Osteocyte (in vitro differentiated cells): ENCODE measurements around the gene OSGIN1. TPM values are rescaled to one million over a fixed set of nuclear protein-coding genes. Genes with fewer than 3 reads are reported as not detected.

Experiments
- DNase-seq: peaks from one replicate; pipeline ENCODE4 v3.0.0; 2021; ENCODE audit warnings: mixed read lengths; ENCODE audit not compliant: unreplicated experiment; ENCODE audit errors: extremely low spot score
- H3K27ac Mint-ChIP-seq: one replicate; pipeline ENCODE4 v1.8.0; 2021; ENCODE audit warnings: mild to moderate bottlenecking, mixed read lengths; ENCODE audit not compliant: unreplicated experiment
- H3K27me3 Mint-ChIP-seq: one replicate; pipeline ENCODE4 v1.8.0; 2021; ENCODE audit warnings: mixed read lengths; ENCODE audit not compliant: unreplicated experiment
- H3K36me3 Mint-ChIP-seq: one replicate; pipeline ENCODE4 v1.8.0; 2021; ENCODE audit warnings: mixed read lengths; ENCODE audit not compliant: unreplicated experiment
- H3K4me1 Mint-ChIP-seq: one replicate; pipeline ENCODE4 v1.8.0; 2021; ENCODE audit warnings: mixed read lengths; ENCODE audit not compliant: unreplicated experiment
- H3K4me3 Mint-ChIP-seq: one replicate; pipeline ENCODE4 v1.8.0; 2021; ENCODE audit warnings: mild to moderate bottlenecking, moderate library complexity, mixed read lengths; ENCODE audit not compliant: unreplicated experiment
- H3K9me3 Mint-ChIP-seq: one replicate; pipeline ENCODE4 v1.8.0; 2021; ENCODE audit warnings: mixed read lengths; ENCODE audit not compliant: unreplicated experiment
- CTCF ChIP-seq: fragments of 200-600 bp; sonication (generic); IDR thresholded peaks from 2 replicates; pipeline ENCODE4 v1.5.0; 2021; ENCODE audit warnings: antibody characterized with exemption, mild to moderate bottlenecking, moderate library complexity
- total RNA-seq: library from RNA; stranded (reverse); gene quantifications from 2 replicates; pipeline ENCODE4 v1.2.1, GENCODE V29; 2021

The OSGIN1 gene
- total RNA-seq, 1 donor from 2014 or later: 1.3 TPM

- no peak overlapping the region for H3K4me3 Mint-ChIP-seq
- no peaks in the 10 kb centered on the region for H3K4me1 Mint-ChIP-seq
- no peaks in the 10 kb centered on the region for H3K9me3 Mint-ChIP-seq
Measured at GRCh38 chr16:84009282-84009681, 56.2 kb downstream of the OSGIN1 start.

GRCh38 chr16:84013787-84014569 is 60.9 kb downstream of the OSGIN1 start:
- no peak overlapping the region for H3K27ac Mint-ChIP-seq
- H3K36me3 Mint-ChIP-seq: no peaks in the 10 kb centered on the region
- no peaks in the 10 kb centered on the region for H3K4me1 Mint-ChIP-seq
- no peak for TF ChIP-seq CTCF
- no peak overlapping the region for H3K4me3 Mint-ChIP-seq
- no peaks in the 10 kb centered on the region for H3K9me3 Mint-ChIP-seq
- peaks cover 2% of the 10 kb centered on the region for H3K27me3 Mint-ChIP-seq
- DNase-seq: no peak

More at GRCh38 chr16:84009282-84009681, 56.2 kb downstream of the OSGIN1 start:
- H3K36me3 Mint-ChIP-seq: no peaks in the 10 kb centered on the region
- TF ChIP-seq CTCF: no peak
- H3K27me3 Mint-ChIP-seq: peaks cover 8% of the 10 kb centered on the region
- H3K27ac Mint-ChIP-seq: no peak overlapping the region
- DNase-seq: no peak

DNA sequence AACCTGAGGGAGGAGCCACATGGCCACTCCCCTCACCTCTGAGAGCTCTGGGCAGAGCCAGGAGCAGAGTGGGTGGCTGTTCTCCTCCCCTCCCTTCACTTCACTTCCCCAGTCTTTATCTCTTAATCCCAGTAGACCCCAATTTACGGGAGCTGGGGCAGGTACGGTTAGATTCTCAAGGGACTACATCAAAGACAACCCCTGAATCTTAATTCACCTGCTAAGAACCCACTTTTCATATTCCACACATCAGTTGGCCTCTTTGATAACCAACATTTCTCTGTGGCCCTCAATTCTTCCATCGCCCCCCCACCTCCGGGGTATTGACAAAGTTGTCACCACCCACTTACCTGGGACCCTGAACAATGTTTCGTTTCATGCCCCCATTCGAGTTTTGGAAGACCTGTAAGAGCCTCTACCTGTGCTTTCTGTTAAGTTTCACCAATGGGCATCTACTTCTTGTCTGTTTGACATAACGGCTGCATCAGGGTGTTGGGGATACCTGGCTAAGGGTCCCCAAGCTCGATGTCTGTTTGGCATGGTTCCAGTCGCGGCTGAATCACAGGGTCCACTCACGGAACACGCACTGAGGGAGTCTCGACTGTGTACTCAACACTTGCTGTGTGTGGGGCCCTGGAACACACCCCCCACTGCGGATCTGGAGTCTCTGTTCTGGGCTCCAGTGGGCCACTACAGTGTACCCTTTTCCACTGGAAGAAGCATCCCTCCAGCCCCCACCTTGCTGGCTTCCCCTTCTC is 61.7 kb downstream of the OSGIN1 start:
- Mint-ChIP-seq H3K4me1 (no peaks in the 10 kb centered on the region), H3K27me3 (peaks cover 2% of the 10 kb centered on the region), H3K9me3 (peaks cover 5% of the 10 kb centered on the region), H3K4me3 (no peak overlapping the region), H3K27ac (no peak overlapping the region), H3K36me3 (no peaks in the 10 kb centered on the region)
- DNase-seq: no peak
- no peak for TF ChIP-seq CTCF

- H3K4me1 Mint-ChIP-seq: no peaks in the 10 kb centered on the region
- no peak for TF ChIP-seq CTCF
- H3K36me3 Mint-ChIP-seq: no peaks in the 10 kb centered on the region
- no peak overlapping the region for H3K4me3 Mint-ChIP-seq
- H3K9me3 Mint-ChIP-seq: peaks cover 5% of the 10 kb centered on the region
- no peak for DNase-seq
- peaks cover 2% of the 10 kb centered on the region for H3K27me3 Mint-ChIP-seq
- no peak overlapping the region for H3K27ac Mint-ChIP-seq
Measured at GRCh38 chr16:84015399-84015798, 62.4 kb downstream of the OSGIN1 start.

Other genes starting within 250 kb of the OSGIN1 start
- gene HSBP1, start 145.3 kb upstream of the OSGIN1 start, total RNA-seq: 87.6 and 96.9 TPM in 2 replicates
- 5.2 and 5.3 TPM in 2 replicates for gene MLYCD, start 54.1 kb upstream of the OSGIN1 start, total RNA-seq
- 0.21 TPM in 1 of 2 replicates, not detected in the other for gene NECAB2, start 15.0 kb downstream of the OSGIN1 start, total RNA-seq
- not detected in 2 replicates for gene SLC38A8, start 89.6 kb downstream of the OSGIN1 start, total RNA-seq
- gene MBTPS1, start 163.7 kb downstream of the OSGIN1 start, total RNA-seq: 130 and 136 TPM in 2 replicates
- 18.0 and 20.7 TPM in 2 replicates for gene HSDL1, start 191.9 kb downstream of the OSGIN1 start, total RNA-seq
- not detected in 2 replicates for gene DNAAF1, start 192.1 kb downstream of the OSGIN1 start, total RNA-seq
- 46.1 and 47.9 TPM in 2 replicates for gene TAF1C, start 233.8 kb downstream of the OSGIN1 start, total RNA-seq
- gene ADAD2, start 237.9 kb downstream of the OSGIN1 start, total RNA-seq: not detected in 2 replicates